Thyroid gland (tissue), 4 donors: ENCODE measurements around the gene RBP3. TPM values are rescaled to one million over a fixed set of nuclear protein-coding genes. Genes with fewer than 3 reads are reported as not detected.

Experiments
- DNase-seq, 2 donors: peaks; one replicate each; pipeline ENCODE4 v3.0.0-alpha.2; 2019
- H3K27ac ChIP-seq, 3 donors: fragments of 200-600 bp; sonication (generic); 1 replicate in 2 of 3; 2 replicates in 1 of 3; pipeline ENCODE4 v1.5.1; 2016 to 2019; ENCODE audit warnings: mild to moderate bottlenecking in 1 of 3, moderate library complexity in 1 of 3
- H3K27me3 ChIP-seq: fragments of 200-600 bp; sonication (generic); one replicate; pipeline ENCODE4 v1.5.1; 2019
- H3K36me3 ChIP-seq, 2 donors: fragments of 200-600 bp; sonication (generic); one replicate each; pipeline ENCODE4 v1.5.1; 2016 to 2019
- H3K4me1 ChIP-seq, 2 donors: fragments of 200-600 bp; sonication (generic); one replicate each; pipeline ENCODE4 v1.5.1; 2017 to 2019
- H3K4me3 ChIP-seq, 3 donors: fragments of 200-600 bp; sonication (generic); replicated peaks in 1 of 3; 1 replicate in 2 of 3; 2 replicates in 1 of 3; pipeline ENCODE4 v1.5.1; 2016; ENCODE audit warnings: mild to moderate bottlenecking in 1 of 3
- H3K9me3 ChIP-seq: fragments of 200-600 bp; sonication (generic); one replicate; pipeline ENCODE4 v1.5.1; 2017
- POLR2A ChIP-seq, 2 donors: fragments of 450-650 bp; IDR thresholded peaks; one replicate each; pipeline ENCODE4 v1.6.1; 2017; ENCODE audit warnings: antibody characterized with exemption in 2 of 2, mild to moderate bottlenecking in 2 of 2, moderate library complexity in 1 of 2
- WGBS, 2 donors: methylation state at CpG; one replicate each; pipeline ENCODE4 v1.1.5; 2017; 5-methylcytosine and 5-hydroxymethylcytosine counted together
- intact Hi-C: fragments of 100-400 bp; cut with DNase I; formaldehyde crosslinking; loops from one replicate; pipeline ENCODE4 v1.15.1; 2023
- total RNA-seq, 4 donors: library from RNA; depleted of rRNA; stranded (reverse); fragments of >200 nt; gene quantifications; one replicate each; pipeline ENCODE4 v1.2.3, GENCODE V29; 2016
- TF ChIP-seq, protein P1 (sequence below), 6 experiments: fragments of 200-600 bp in 3 of 6; fragments of 450-650 bp in 3 of 6; sonication (generic) in 3 of 6; IDR thresholded peaks; one replicate each; pipeline ENCODE4 v1.5.1; 2016 to 2019; ENCODE audit warnings: antibody characterized with exemption in 6 of 6, mild to moderate bottlenecking in 2 of 6, inconsistent platforms in 1 of 6, moderate library complexity in 1 of 6

Gene RBP3
- total RNA-seq, 4 donors from 2014 or later: not detected

GRCh38 chr10:47331491-47331890 lies 16.7 kb upstream of the RBP3 start:
- Histone ChIP-seq H3K4me1 (no peaks in the 10 kb centered on the region), H3K36me3 (no peaks in the 10 kb centered on the region), H3K27me3 (no peaks in the 10 kb centered on the region), H3K27ac (no peak overlapping the region), H3K4me3 (no peak overlapping the region), H3K9me3 (no peaks in the 10 kb centered on the region)
- no peak for TF ChIP-seq POLR2A (IDR thresholded peaks at IDR 0.05)
- TF ChIP-seq, protein P1, sequence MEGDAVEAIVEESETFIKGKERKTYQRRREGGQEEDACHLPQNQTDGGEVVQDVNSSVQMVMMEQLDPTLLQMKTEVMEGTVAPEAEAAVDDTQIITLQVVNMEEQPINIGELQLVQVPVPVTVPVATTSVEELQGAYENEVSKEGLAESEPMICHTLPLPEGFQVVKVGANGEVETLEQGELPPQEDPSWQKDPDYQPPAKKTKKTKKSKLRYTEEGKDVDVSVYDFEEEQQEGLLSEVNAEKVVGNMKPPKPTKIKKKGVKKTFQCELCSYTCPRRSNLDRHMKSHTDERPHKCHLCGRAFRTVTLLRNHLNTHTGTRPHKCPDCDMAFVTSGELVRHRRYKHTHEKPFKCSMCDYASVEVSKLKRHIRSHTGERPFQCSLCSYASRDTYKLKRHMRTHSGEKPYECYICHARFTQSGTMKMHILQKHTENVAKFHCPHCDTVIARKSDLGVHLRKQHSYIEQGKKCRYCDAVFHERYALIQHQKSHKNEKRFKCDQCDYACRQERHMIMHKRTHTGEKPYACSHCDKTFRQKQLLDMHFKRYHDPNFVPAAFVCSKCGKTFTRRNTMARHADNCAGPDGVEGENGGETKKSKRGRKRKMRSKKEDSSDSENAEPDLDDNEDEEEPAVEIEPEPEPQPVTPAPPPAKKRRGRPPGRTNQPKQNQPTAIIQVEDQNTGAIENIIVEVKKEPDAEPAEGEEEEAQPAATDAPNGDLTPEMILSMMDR (IDR thresholded peaks at IDR 0.05): no peak
- intact Hi-C loops: no loop called here
- WGBS, 2 donors: 93 to 94% methylated on average over 6 to 9 of the region's 9 CpGs
- DNase-seq: no peak

- H3K9me3 ChIP-seq: no peaks in the 10 kb centered on the region
- DNase-seq: no peak
- H3K27ac ChIP-seq: no peak overlapping the region
- no peaks in the 10 kb centered on the region for H3K36me3 ChIP-seq
- WGBS, 2 donors: 79 to 82% methylated on average over 7 of the region's 7 CpGs
- H3K4me1 ChIP-seq: no peaks in the 10 kb centered on the region
- intact Hi-C loops: no loop called here
- no peak for TF ChIP-seq POLR2A (IDR thresholded peaks at IDR 0.05)
- TF ChIP-seq, protein P1 (IDR thresholded peaks at IDR 0.05): no peak
- H3K27me3 ChIP-seq: no peaks in the 10 kb centered on the region
- no peak overlapping the region for H3K4me3 ChIP-seq
Observed at GRCh38 chr10:47331954-47332353, 16.2 kb upstream of the RBP3 start.

DNA sequence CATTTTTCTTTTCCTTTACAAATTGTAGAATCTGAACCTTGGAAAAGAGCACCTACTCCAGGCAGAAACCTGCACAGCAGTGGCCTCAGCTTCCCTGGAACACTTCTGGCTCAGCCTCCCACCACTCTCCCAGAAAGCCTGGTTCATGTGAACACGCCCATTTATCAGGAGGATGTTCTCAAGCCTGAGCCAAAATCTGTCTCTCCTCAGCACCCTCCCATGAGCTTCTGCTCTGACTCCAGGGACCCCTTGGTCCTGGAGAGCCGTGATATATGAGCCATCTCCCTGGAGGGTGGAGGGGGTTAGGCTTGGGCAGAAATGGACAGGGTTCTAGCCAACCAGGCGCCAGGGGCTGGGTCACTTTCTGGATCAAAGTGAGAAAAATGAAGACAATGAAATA lies 15.8 kb upstream of the RBP3 start:
- no peak overlapping the region for H3K4me3 ChIP-seq
- DNase-seq: no peak
- no peak overlapping the region for H3K27ac ChIP-seq
- no peaks in the 10 kb centered on the region for H3K27me3 ChIP-seq
- H3K36me3 ChIP-seq: no peaks in the 10 kb centered on the region
- TF ChIP-seq, protein P1 (IDR thresholded peaks at IDR 0.05): no peak
- no peak for TF ChIP-seq POLR2A (IDR thresholded peaks at IDR 0.05)
- intact Hi-C loops: no loop called here
- WGBS, 2 donors: 76 to 85% methylated on average over 3 of the region's 3 CpGs
- H3K9me3 ChIP-seq: no peaks in the 10 kb centered on the region
- no peaks in the 10 kb centered on the region for H3K4me1 ChIP-seq

DNA sequence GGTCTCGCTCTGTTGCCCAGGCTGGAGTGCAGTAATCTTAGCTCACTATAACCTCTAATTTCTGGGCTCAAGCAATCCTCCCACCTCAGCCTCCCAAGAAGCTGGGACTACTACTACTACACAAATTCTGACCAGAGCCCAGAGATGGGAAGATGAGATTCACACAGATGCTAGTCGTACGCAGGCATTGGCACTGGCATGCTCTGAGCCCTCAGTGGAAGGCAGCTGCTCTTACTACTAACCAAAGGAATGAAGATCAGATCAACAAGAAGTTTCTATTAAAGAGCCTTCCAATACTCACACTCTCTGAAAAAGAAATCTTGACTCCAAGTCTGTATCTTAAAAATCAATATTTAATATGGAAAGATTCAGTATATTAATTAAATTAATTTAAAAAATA lies 15.2 kb upstream of the RBP3 start:
- Histone ChIP-seq H3K4me3 (no peak overlapping the region), H3K36me3 (no peaks in the 10 kb centered on the region), H3K9me3 (no peaks in the 10 kb centered on the region), H3K4me1 (no peaks in the 10 kb centered on the region), H3K27me3 (no peaks in the 10 kb centered on the region), H3K27ac (no peak overlapping the region)
- TF ChIP-seq, protein P1 (IDR thresholded peaks at IDR 0.05): no peak
- TF ChIP-seq POLR2A (IDR thresholded peaks at IDR 0.05): no peak
- DNase-seq: no peak
- intact Hi-C loops: no loop called here
- 89% methylated on average over 3 of the region's 3 CpGs for WGBS, 2 donors

DNA sequence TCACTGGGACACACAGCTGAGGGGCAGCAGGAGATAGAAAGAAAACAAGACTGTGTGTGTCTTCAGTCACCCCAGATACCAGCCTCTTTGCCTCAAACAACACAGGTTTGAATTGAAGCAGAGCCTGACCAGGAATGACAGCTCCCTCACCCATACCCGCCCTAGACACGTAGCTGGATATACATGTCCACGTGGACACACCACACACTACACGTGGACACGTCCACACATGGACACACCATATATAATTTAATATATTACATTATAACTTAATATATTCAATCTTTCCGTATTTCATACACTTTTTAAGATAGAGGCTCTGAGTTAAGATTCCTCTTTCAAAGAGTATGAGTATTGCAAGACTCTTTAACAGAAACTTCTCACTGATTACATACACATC lies 14.6 kb upstream of the RBP3 start:
- intact Hi-C loops: no loop called here
- H3K4me3 ChIP-seq: no peak overlapping the region
- H3K27me3 ChIP-seq: no peaks in the 10 kb centered on the region
- WGBS, 2 donors: 92% methylated on average over 6 of the region's 6 CpGs
- no peaks in the 10 kb centered on the region for H3K36me3 ChIP-seq
- H3K4me1 ChIP-seq: no peaks in the 10 kb centered on the region
- TF ChIP-seq, protein P1 (IDR thresholded peaks at IDR 0.05): no peak
- no peak for TF ChIP-seq POLR2A (IDR thresholded peaks at IDR 0.05)
- no peak overlapping the region for H3K27ac ChIP-seq
- DNase-seq: no peak
- no peaks in the 10 kb centered on the region for H3K9me3 ChIP-seq
